Esophagus muscularis mucosa (tissue), 4 donors: ENCODE results near the gene FGFBP1. TPM values are rescaled to one million over a fixed set of nuclear protein-coding genes. Genes with fewer than 3 reads are reported as not detected.

Experiments used
- DNase-seq: peaks from one replicate; pipeline ENCODE4 v3.0.0-alpha.2; 2017; ENCODE audit errors: extremely low spot score
- H3K27ac ChIP-seq, 4 donors: fragments of 200-600 bp; sonication (generic); replicated peaks in 1 of 4; 1 replicate in 3 of 4; 2 replicates in 1 of 4; pipeline ENCODE4 v1.5.1; 2016 to 2019; ENCODE audit warnings: mild to moderate bottlenecking in 1 of 4
- H3K27me3 ChIP-seq, 4 donors: fragments of 200-600 bp; sonication (generic); one replicate each; pipeline versions ENCODE4 v1.5.1 to v1.6.0; 2016 to 2019
- H3K36me3 ChIP-seq, 4 donors: fragments of 200-600 bp; sonication (generic); one replicate each; pipeline ENCODE4 v1.5.1; 2016 to 2019
- H3K4me1 ChIP-seq, 4 donors: fragments of 200-600 bp; sonication (generic); one replicate each; pipeline ENCODE4 v1.5.1; 2016 to 2019
- H3K4me3 ChIP-seq, 4 donors: fragments of 200-600 bp; sonication (generic); 1 replicate in 2 of 4; 2 replicates in 2 of 4; pipeline ENCODE4 v1.5.1; 2016 to 2019; ENCODE audit warnings: mild to moderate bottlenecking in 4 of 4, moderate library complexity in 1 of 4
- H3K9me3 ChIP-seq, 4 donors: fragments of 200-600 bp; sonication (generic); 1 replicate in 3 of 4; 2 replicates in 1 of 4; pipeline ENCODE4 v1.5.1; 2016 to 2019
- CTCF ChIP-seq, 3 experiments: fragments of 200-600 bp in 2 of 3; fragments of 450-650 bp in 1 of 3; sonication (generic) in 2 of 3; IDR thresholded peaks; one replicate each; pipeline ENCODE4 v1.5.1; 2017 to 2019; ENCODE audit warnings: antibody characterized with exemption in 3 of 3, mild to moderate bottlenecking in 2 of 3, moderate library complexity in 1 of 3
- EP300 ChIP-seq: sonication (generic); formaldehyde crosslinking; IDR thresholded peaks from one replicate; pipeline ENCODE4 v1.6.1; 2017; ENCODE audit warnings: antibody characterized with exemption
- POLR2A ChIP-seq: fragments of 450-650 bp; IDR thresholded peaks from one replicate; pipeline ENCODE4 v1.6.1; 2017; ENCODE audit warnings: antibody characterized with exemption, moderate library complexity, mild to moderate bottlenecking, low read depth
- POLR2AphosphoS5 ChIP-seq, 2 donors: sonication (generic); formaldehyde crosslinking; IDR thresholded peaks; one replicate each; pipeline ENCODE4 v1.6.1; 2017; ENCODE audit warnings: antibody characterized with exemption in 2 of 2
- WGBS: methylation state at CpG from one replicate; pipeline ENCODE4 v1.1.5; 2018; 5-methylcytosine and 5-hydroxymethylcytosine counted together
- intact Hi-C: fragments of 100-400 bp; cut with DNase I; formaldehyde crosslinking; loops from one replicate; pipeline ENCODE4 v1.15.1; 2023
- total RNA-seq, 4 donors: library from RNA; depleted of rRNA; stranded (reverse); fragments of >200 nt; gene quantifications; one replicate each; pipeline versions ENCODE4 v1.1.0 to v1.2.1, GENCODE V29; 2016

Gene FGFBP1
- total RNA-seq, 4 donors from 2014 or later: 0.33 to 0.92 (median 0.52) TPM; not detected in 1

DNA sequence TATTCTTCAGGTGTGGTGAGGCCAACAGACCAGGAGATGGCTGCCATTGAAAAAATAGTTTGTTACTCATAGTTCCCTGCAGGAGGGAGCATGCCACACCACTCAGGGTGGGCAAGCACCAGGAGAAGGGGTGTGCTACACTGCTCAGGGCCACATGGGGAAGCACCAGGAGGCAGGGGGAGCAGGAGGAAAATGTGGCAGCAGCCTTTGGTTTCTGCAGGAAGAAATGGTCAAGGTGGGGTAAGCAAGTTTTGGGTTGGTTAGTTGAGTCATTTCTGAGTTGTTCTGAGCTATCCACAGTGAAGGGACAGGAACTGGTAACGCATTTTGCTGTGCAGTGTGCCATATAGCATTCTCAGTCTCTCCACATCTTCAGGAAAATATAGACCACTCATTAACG, 23.8 kb downstream of the FGFBP1 start:
- intact Hi-C loops: no loop called here

GRCh38 chr4:15914291-15914690, 24.2 kb downstream of the FGFBP1 start:
- Histone ChIP-seq H3K27ac (no peak overlapping the region), H3K9me3 (no peaks in the 10 kb centered on the region), H3K4me1 (peaks cover 0 to 15% (median 7%) of the 10 kb centered on the region in 4 donors), H3K4me3 (no peak overlapping the region), H3K27me3 (no peaks in the 10 kb centered on the region), H3K36me3 (no peaks in the 10 kb centered on the region)
- 99% methylated on average over 4 of the region's 4 CpGs for WGBS
- no peak for TF ChIP-seq POLR2A
- no peak for TF ChIP-seq CTCF (IDR thresholded peaks at IDR 0.05)
- no peak for TF ChIP-seq POLR2AphosphoS5 (IDR thresholded peaks at IDR 0.05)
- intact Hi-C loops: no loop called here
- DNase-seq: no peak

More for the DNA sequence above, 23.8 kb downstream of the FGFBP1 start:
- DNase-seq: no peak
- H3K27ac ChIP-seq: no peak overlapping the region
- no peaks in the 10 kb centered on the region for H3K36me3 ChIP-seq
- H3K4me1 ChIP-seq: peaks cover 0 to 15% (median 7%) of the 10 kb centered on the region in 4 donors
- no peaks in the 10 kb centered on the region for H3K27me3 ChIP-seq
- H3K4me3 ChIP-seq: no peak overlapping the region
- no peaks in the 10 kb centered on the region for H3K9me3 ChIP-seq
- 90% methylated on average over 2 of the region's 2 CpGs for WGBS
- no peak for TF ChIP-seq POLR2A
- TF ChIP-seq EP300: no peak
- TF ChIP-seq CTCF (IDR thresholded peaks at IDR 0.05): no peak
- TF ChIP-seq POLR2AphosphoS5 (IDR thresholded peaks at IDR 0.05): no peak

DNA sequence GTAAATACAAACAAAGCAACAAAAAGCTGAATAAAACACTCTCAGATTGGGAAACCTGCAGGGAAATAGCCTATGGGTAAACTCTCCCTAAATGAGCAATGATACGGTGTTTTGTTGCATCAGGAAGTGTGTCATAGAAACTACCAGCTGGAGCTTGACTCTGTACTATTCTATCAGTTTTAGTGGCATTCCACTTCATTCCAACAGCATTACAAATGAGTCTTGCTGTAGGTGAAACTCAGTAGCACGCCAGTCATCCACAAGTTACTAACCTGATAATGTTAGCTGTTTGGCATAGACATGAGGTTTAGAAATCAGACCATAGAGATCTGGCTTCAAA, 24.9 kb downstream of the FGFBP1 start:
- Histone ChIP-seq H3K27ac (no peak overlapping the region), H3K27me3 (no peaks in the 10 kb centered on the region), H3K9me3 (no peaks in the 10 kb centered on the region), H3K4me3 (no peak overlapping the region), H3K36me3 (no peaks in the 10 kb centered on the region), H3K4me1 (peaks cover 0 to 15% (median 7%) of the 10 kb centered on the region in 4 donors)
- TF ChIP-seq CTCF (IDR thresholded peaks at IDR 0.05) (no peak), POLR2A (no peak), POLR2AphosphoS5 (IDR thresholded peaks at IDR 0.05) (no peak), EP300 (no peak)
- intact Hi-C loops: no loop called here
- DNase-seq: no peak
- WGBS: 72% methylated on average over 2 of the region's 2 CpGs

DNA sequence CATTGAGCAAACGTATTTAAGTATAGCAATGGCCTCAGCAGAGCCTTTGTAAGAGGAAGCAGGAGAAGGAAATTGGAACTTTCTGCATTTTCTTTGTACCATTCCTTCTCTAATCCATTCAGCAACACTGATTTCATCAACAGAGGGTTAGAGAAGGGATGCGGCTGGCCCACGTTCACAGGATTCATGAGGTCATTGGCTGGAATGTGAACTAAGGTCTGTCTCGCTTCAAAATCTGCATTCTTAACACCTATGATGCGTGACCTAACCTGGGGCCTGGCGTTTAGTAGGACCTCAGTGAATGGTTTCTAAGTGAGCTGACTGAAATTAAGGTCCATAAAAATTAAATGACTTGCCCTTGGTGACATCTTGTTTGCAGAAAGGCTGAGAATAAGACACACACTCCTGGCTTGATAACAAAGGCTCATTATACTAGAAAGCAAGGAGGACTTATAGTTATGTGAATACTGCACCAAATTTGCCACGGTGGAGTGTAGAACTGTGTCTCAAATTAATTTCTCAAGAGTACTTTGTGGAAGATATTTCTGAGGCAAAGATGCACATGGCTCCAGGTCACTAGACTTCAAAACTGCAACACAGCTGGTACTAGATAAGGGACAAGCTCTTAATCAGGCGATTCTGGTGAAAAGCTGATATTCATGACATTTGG, 25.4 kb downstream of the FGFBP1 start:
- no peak for TF ChIP-seq POLR2AphosphoS5 (IDR thresholded peaks at IDR 0.05)
- no peak for TF ChIP-seq EP300
- TF ChIP-seq POLR2A: no peak
- TF ChIP-seq CTCF (IDR thresholded peaks at IDR 0.05): no peak

GRCh38 chr4:15912236-15912635, 26.3 kb downstream of the FGFBP1 start:
- H3K4me1 ChIP-seq: peaks cover 0 to 24% (median 10%) of the 10 kb centered on the region in 4 donors
- no peaks in the 10 kb centered on the region for H3K27me3 ChIP-seq
- no peak for DNase-seq
- no peaks in the 10 kb centered on the region for H3K36me3 ChIP-seq
- intact Hi-C loops: no loop called here
- TF ChIP-seq POLR2A (no peak), CTCF (IDR thresholded peaks at IDR 0.05) (no peak), POLR2AphosphoS5 (IDR thresholded peaks at IDR 0.05) (no peak), EP300 (no peak)
- 44% methylated on average over 7 of the region's 7 CpGs for WGBS
- H3K4me3 ChIP-seq: no peak overlapping the region
- no peak overlapping the region for H3K27ac ChIP-seq
- no peaks in the 10 kb centered on the region for H3K9me3 ChIP-seq

More for the DNA sequence above, 25.4 kb downstream of the FGFBP1 start:
- Histone ChIP-seq H3K4me1 (peaks cover 0 to 16% (median 7%) of the 10 kb centered on the region in 4 donors), H3K9me3 (no peaks in the 10 kb centered on the region), H3K27ac (no peak overlapping the region), H3K36me3 (no peaks in the 10 kb centered on the region), H3K4me3 (no peak overlapping the region), H3K27me3 (no peaks in the 10 kb centered on the region)
- WGBS: 66% methylated on average over 8 of the region's 8 CpGs
- intact Hi-C loops: no loop called here
- no peak for DNase-seq
